K562 (cell line): Measurements from ENCODE around the gene BAK1. TPM values are rescaled to one million over a fixed set of nuclear protein-coding genes. Genes with fewer than 3 reads are reported as not detected.
"Not testable (repeated sequence)": the region's sequence is repeated elsewhere in the genome, so short reads cannot be mapped to it uniquely, and the experiment has no call there.

Source experiments
- ATAC-seq: fragments of 200-7000 bp; cut with Tn5 transposase; 3 replicates; pipeline ENCODE4 v1.9.1; 2020; ENCODE audit warnings: moderate library complexity
- BruUV-seq: library from RNA; stranded (reverse); fragments of 400-500 nt; replicated peaks from 2 replicates; lab custom pipeline; 2021; lab: Mats Ljungman, UMichigan
- CTCF ChIA-PET: fragments of 300-600 bp; formaldehyde crosslinking; extraction: SDS; loops from one replicate; lab custom pipeline; 2021; ENCODE audit warnings: low intra/inter-chr PET ratio; lab: Yijun Ruan, JAX
- POLR2A ChIA-PET: fragments of 300-600, 350-650 bp; sonication (Branson Sonifier 250); formaldehyde crosslinking; extraction: SDS; loops from one replicate; lab custom pipeline; 2021; ENCODE audit warnings: antibody characterized with exemption, inconsistent platforms; lab: Yijun Ruan, JAX
- DNase-seq, 4 experiments: peaks; one replicate each; pipeline versions ENCODE4 v3.0.0 to v3.0.0-alpha.2; 2011 to 2018; ENCODE audit warnings: low spot score in 3 of 4, mixed read lengths in 3 of 4; ENCODE audit errors: extremely low read depth in 1 of 4
- FAIRE-seq: peaks from 2 replicates; lab custom pipeline; 2011; peaks lifted over from hg19 to GRCh38; lab: Jason Lieb, UNC
- H2AFZ ChIP-seq: 2 replicates; pipeline ENCODE4 v1.6.0; 2011; ENCODE audit warnings: low read depth, low read length, control low read depth, inconsistent platforms
- H3K27ac ChIP-seq: fragments of 200-600 bp; 3 replicates; pipeline ENCODE4 v1.8.0; 2011; ENCODE audit warnings: low read depth, mild to moderate bottlenecking, control low read depth, inconsistent platforms, low read length, moderate library complexity, mixed read lengths; ENCODE audit errors: extremely low read depth
- H3K27me3 ChIP-seq, 2 experiments: fragments of 300-600 bp in 1 of 2; 2 replicates in 1 of 2; 3 replicates in 1 of 2; pipeline versions ENCODE4 v1.6.0 to v1.8.0; 2011; ENCODE audit warnings: inconsistent platforms in 2 of 2, low read length in 2 of 2, mild to moderate bottlenecking in 1 of 2, mixed read lengths in 1 of 2, moderate library complexity in 1 of 2; ENCODE audit not compliant: control insufficient read depth in 2 of 2, insufficient read depth in 2 of 2
- H3K36me3 ChIP-seq: fragments of 300-600 bp; 3 replicates; pipeline ENCODE4 v1.8.0; 2011; ENCODE audit warnings: mild to moderate bottlenecking, low read length, inconsistent platforms; ENCODE audit not compliant: control insufficient read depth, insufficient read depth
- H3K4me1 ChIP-seq, 2 experiments: fragments of 200-600 bp in 1 of 2; replicated peaks in 1 of 2; 2 replicates in 1 of 2; 3 replicates in 1 of 2; pipeline versions ENCODE4 v1.5.1 to v1.8.0; 2011; ENCODE audit warnings: inconsistent platforms in 2 of 2, low read length in 2 of 2, mild to moderate bottlenecking in 1 of 2, mixed read lengths in 1 of 2, moderate library complexity in 1 of 2; ENCODE audit not compliant: control insufficient read depth in 2 of 2, insufficient read depth in 2 of 2
- H3K4me2 ChIP-seq: 2 replicates; pipeline ENCODE4 v1.6.1; 2011; ENCODE audit warnings: low read length, control low read depth, inconsistent platforms, mixed read lengths; ENCODE audit not compliant: insufficient read depth
- H3K4me3 ChIP-seq: fragments of 200-600 bp; sonication (generic), shearing (Covaris generic); 2 replicates; pipeline ENCODE4 v1.5.1; 2016; ENCODE audit warnings: control low read depth, inconsistent platforms
- H3K79me2 ChIP-seq: fragments of 200-600 bp; 3 replicates; pipeline ENCODE4 v1.8.0; 2011; ENCODE audit warnings: low read length, inconsistent platforms; ENCODE audit not compliant: control insufficient read depth, insufficient read depth
- H3K9ac ChIP-seq, 2 experiments: 2 replicates each; pipeline versions ENCODE4 v1.6.0 to v1.6.1; 2011; ENCODE audit warnings: low read depth in 2 of 2, low read length in 2 of 2, control low read depth in 1 of 2, inconsistent platforms in 1 of 2, mild to moderate bottlenecking in 1 of 2, mixed read lengths in 1 of 2; ENCODE audit not compliant: insufficient read depth in 1 of 2
- H3K9me1 ChIP-seq: one replicate; pipeline ENCODE4 v1.6.0; 2011; ENCODE audit warnings: inconsistent platforms, mild to moderate bottlenecking, low read length, moderate library complexity; ENCODE audit not compliant: control insufficient read depth, insufficient read depth
- H3K9me3 ChIP-seq: replicated peaks from 2 replicates; pipeline ENCODE4 v1.5.1; 2011; ENCODE audit warnings: low read depth, low read length, inconsistent platforms; ENCODE audit not compliant: control insufficient read depth, insufficient read depth
- H4K20me1 ChIP-seq: replicated peaks from 2 replicates; pipeline ENCODE4 v1.6.1; 2011; ENCODE audit warnings: low read length, inconsistent platforms, mixed read lengths; ENCODE audit not compliant: control insufficient read depth, insufficient read depth
- CEBPB ChIP-seq: fragments of 450-650 bp; IDR thresholded peaks from 2 replicates; pipeline ENCODE4 v1.6.1; 2016; ENCODE audit warnings: missing genetic modification characterization, missing compliant biosample characterization
- NFYB ChIP-seq: IDR thresholded peaks from 2 replicates; pipeline ENCODE4 v1.6.1; 2011; ENCODE audit warnings: mild to moderate bottlenecking, moderate library complexity; ENCODE audit not compliant: insufficient read length; ENCODE audit errors: extremely low read depth
- SOX6 ChIP-seq: fragments of 450-650 bp; IDR thresholded peaks from 2 replicates; pipeline ENCODE4 v1.6.1; 2014; ENCODE audit warnings: mild to moderate bottlenecking
- WGBS: fragments of 100-300 bp; shearing (Covaris generic); methylation state at CpG from one replicate; pipeline ENCODE4 v1.1.6; 2016; ENCODE audit warnings: low coverage, mixed read lengths; ENCODE audit not compliant: insufficient coverage; ENCODE audit errors: missing lambda C conversion rate; 5-methylcytosine and 5-hydroxymethylcytosine counted together
- in situ Hi-C: fragments of 300-500 bp; cut with MboI; formaldehyde crosslinking; loops from 4 replicates; pipeline ENCODE4 v1.15.0; 2018; ENCODE audit warnings: inconsistent platforms, mixed read lengths
- intact Hi-C: fragments of 100-400 bp; cut with micrococcal nuclease; formaldehyde crosslinking; loops from 2 replicates; pipeline ENCODE4 v1.14.2; 2022
- polyA plus RNA-seq, 8 experiments: library from polyadenylated mRNA; depleted of rRNA in 4 of 8; stranded (reverse) in 5 of 8; unstranded in 3 of 8; fragments of >200 nt; fragmentation: Nextera tagmentation in 2 of 8; fragmentation: Illumina TruSeq in 1 of 8; extraction: Ambion mirVana in 2 of 8; extraction: Trizol in 1 of 8; gene quantifications; 2 replicates each; pipeline versions ENCODE4 v1.2.1 to v1.2.3, GENCODE V29; 2011 to 2014; ENCODE audit warnings: inconsistent platforms in 1 of 8, missing spikeins in 1 of 8
- total RNA-seq, 7 experiments: library from RNA; depleted of rRNA in 6 of 7; stranded (reverse); fragments of >200 nt in 6 of 7; fragmentation: Illumina TruSeq in 2 of 7; extraction: Trizol in 2 of 7; gene quantifications; 2 replicates each; pipeline versions ENCODE4 v1.2.1 to v1.2.3, GENCODE V29; 2011 to 2021; ENCODE audit warnings: low replicate concordance in 1 of 7

Gene BAK1
- total and polyA plus RNA-seq, 9 of the 15 experiments (the other 6 are each of a cell fraction or from before 2014, with no cell fraction given) = 5.4 to 30.7 (median 18.9) TPM

- TF ChIP-seq SOX6 = no peak
- TF ChIP-seq CEBPB = 0 out of 2 replicates have a peak, but pooled peaks have one; percentile 12
- TF ChIP-seq, all 486 proteins: peak for 1
- no peak for DNase-seq
- intact Hi-C loops = no loop called here
- H3K4me1 ChIP-seq = no peaks in the 10 kb centered on the region; a peak in 1 of 5 replicates
- H4K20me1 ChIP-seq = no peaks in the 10 kb centered on the region
- H3K27me3 ChIP-seq = no peaks in the 10 kb centered on the region
- H3K36me3 ChIP-seq = no peaks in the 10 kb centered on the region
- no peaks in the 10 kb centered on the region for H3K79me2 ChIP-seq
- BruUV-seq = no TSS peak
- no peak for FAIRE-seq
- H3K9me1 ChIP-seq = no peaks in the 10 kb centered on the region
- in situ Hi-C loops = no loop called here
- ATAC-seq = no peak
- H2AFZ ChIP-seq = no peak overlapping the region
- ChIA-PET POLR2A (interaction anchor here (0.9 kb wide), 2 partner anchors 9 to 23 kb away, joined by 3 to 4 read pairs; no protein-coding TSS in a partner anchor), CTCF (no interaction called here)
- H3K9ac ChIP-seq = no peak overlapping the region
- WGBS = 83% methylated on average over 3 of the region's 3 CpGs
- H3K4me2 ChIP-seq = no peak overlapping the region
- no peaks in the 10 kb centered on the region for H3K9me3 ChIP-seq
- H3K27ac ChIP-seq = no peak overlapping the region
- H3K4me3 ChIP-seq = no peak overlapping the region
Measured at GRCh38 chr6:33534702-33535101, 45.4 kb downstream of the BAK1 start.

- CTCF ChIA-PET, H3K9ac ChIP-seq, H3K79me2 ChIP-seq, in situ Hi-C loops, H3K4me2 ChIP-seq, ATAC-seq, H4K20me1 ChIP-seq, intact Hi-C loops, H3K4me3 ChIP-seq, H3K36me3 ChIP-seq, H3K9me1 ChIP-seq, H3K27ac ChIP-seq, H3K4me1 ChIP-seq, H3K9me3 ChIP-seq, DNase-seq, FAIRE-seq, H3K27me3 ChIP-seq: not testable (repeated sequence)
- peak overlapping the region; percentile 76 for H2AFZ ChIP-seq
- TF ChIP-seq NFYB = peak; percentile 70
- WGBS = 67% methylated on average over 22 of the region's 22 CpGs
- POLR2A ChIA-PET = interaction anchor here (0.6 to 0.8 kb wide), 2 partner anchors 15 to 121 kb away, joined by 3 read pairs; no protein-coding TSS in a partner anchor
- TSS peak; percentile 93 for BruUV-seq
Measured at GRCh38 chr6:33533163-33533869, 46.8 kb downstream of the BAK1 start.

GRCh38 chr6:33532431-33532830 lies 47.6 kb downstream of the BAK1 start:
- POLR2A ChIA-PET = interaction anchor here (0.8 kb wide), 1 partner anchor 16 kb away, joined by 3 read pairs; no protein-coding TSS in a partner anchor
- H3K9ac ChIP-seq, H3K4me3 ChIP-seq, in situ Hi-C loops, H3K9me1 ChIP-seq, H3K27ac ChIP-seq, DNase-seq, CTCF ChIA-PET, H3K79me2 ChIP-seq, H3K27me3 ChIP-seq, intact Hi-C loops, BruUV-seq, H3K4me2 ChIP-seq, FAIRE-seq, H2AFZ ChIP-seq, ATAC-seq, H3K4me1 ChIP-seq, H4K20me1 ChIP-seq, H3K9me3 ChIP-seq, H3K36me3 ChIP-seq: not testable (repeated sequence)
- 83% methylated on average over 11 of the region's 25 CpGs for WGBS
